CD14-positive monocyte (primary cell): ENCODE data around the gene STXBP6. TPM values are rescaled to one million over a fixed set of nuclear protein-coding genes. Genes with fewer than 3 reads are reported as not detected.

Experiments used
- DNase-seq, 3 donors: peaks; one replicate each; pipeline ENCODE4 v3.0.0-alpha.2; 2011 to 2022
- H2AFZ ChIP-seq: 2 replicates; pipeline ENCODE4 v1.6.0; 2012; ENCODE audit warnings: mild to moderate bottlenecking, low read depth, low read length, inconsistent platforms; ENCODE audit not compliant: insufficient read depth, poor library complexity, severe bottlenecking
- H3K27ac ChIP-seq, 2 donors: 1 replicate in 1 of 2; 2 replicates in 1 of 2; pipeline ENCODE4 v1.5.1; 2012 to 2013; ENCODE audit warnings: low read length in 2 of 2, control low read depth in 1 of 2, inconsistent platforms in 1 of 2, low read depth in 1 of 2, mild to moderate bottlenecking in 1 of 2
- H3K27me3 ChIP-seq, 2 donors: one replicate each; pipeline versions ENCODE4 v1.6.0 to v1.6.1; 2011 to 2013; ENCODE audit warnings: low read length in 2 of 2; ENCODE audit not compliant: control insufficient read depth in 2 of 2, insufficient read depth in 2 of 2
- H3K36me3 ChIP-seq, 2 donors: replicated peaks in 1 of 2; 1 replicate in 1 of 2; 2 replicates in 1 of 2; pipeline versions ENCODE4 v1.5.1 to v1.6.1; 2012 to 2013; ENCODE audit warnings: low read length in 2 of 2, control low read depth in 1 of 2, inconsistent platforms in 1 of 2, mild to moderate bottlenecking in 1 of 2; ENCODE audit not compliant: insufficient read depth in 2 of 2, control insufficient read depth in 1 of 2
- H3K4me1 ChIP-seq, 2 donors: 1 replicate in 1 of 2; 2 replicates in 1 of 2; pipeline versions ENCODE4 v1.5.1 to v1.6.1; 2012 to 2013; ENCODE audit warnings: low read length in 2 of 2, control low read depth in 1 of 2, inconsistent platforms in 1 of 2, mild to moderate bottlenecking in 1 of 2, moderate library complexity in 1 of 2; ENCODE audit not compliant: insufficient read depth in 2 of 2, control insufficient read depth in 1 of 2
- H3K4me2 ChIP-seq: replicated peaks from 2 replicates; pipeline ENCODE3; 2012; ENCODE audit warnings: low read length, moderate library complexity, mild to moderate bottlenecking; ENCODE audit not compliant: poor library complexity, severe bottlenecking; ENCODE audit errors: extremely low read depth
- H3K4me3 ChIP-seq, 3 experiments: fragments of 200-600 bp in 1 of 3; sonication (generic) in 1 of 3; replicated peaks in 1 of 3; 1 replicate in 2 of 3; 2 replicates in 1 of 3; pipeline ENCODE4 v1.5.1; 2011 to 2013; ENCODE audit warnings: low read length in 3 of 3, mild to moderate bottlenecking in 3 of 3, control low read depth in 2 of 3, low read depth in 2 of 3, inconsistent platforms in 1 of 3, moderate library complexity in 1 of 3
- H3K79me2 ChIP-seq: 2 replicates; pipeline ENCODE4 v1.6.0; 2012; ENCODE audit warnings: mild to moderate bottlenecking, control low read depth, inconsistent platforms, low read length, moderate library complexity; ENCODE audit not compliant: insufficient read depth
- H3K9ac ChIP-seq: 2 replicates; pipeline ENCODE4 v1.6.0; 2017; ENCODE audit warnings: low read length, mild to moderate bottlenecking; ENCODE audit not compliant: insufficient read depth, poor library complexity, severe bottlenecking
- H3K9me3 ChIP-seq, 2 donors: replicated peaks in 1 of 2; 1 replicate in 1 of 2; 2 replicates in 1 of 2; pipeline versions ENCODE4 v1.5.1 to v1.6.1; 2012 to 2013; ENCODE audit warnings: low read length in 2 of 2, control low read depth in 1 of 2; ENCODE audit not compliant: control insufficient read depth in 1 of 2, insufficient read depth in 1 of 2
- H4K20me1 ChIP-seq: 2 replicates; pipeline ENCODE4 v1.6.0; 2012; ENCODE audit warnings: mild to moderate bottlenecking, low read length, control low read depth, moderate library complexity; ENCODE audit not compliant: insufficient read depth
- H3K27ac Mint-ChIP-seq, 7 donors: one replicate each; pipeline ENCODE4 v1.8.0; 2020; ENCODE audit warnings: mild to moderate bottlenecking in 7 of 7, mixed read lengths in 7 of 7, moderate library complexity in 6 of 7, inconsistent platforms in 2 of 7
- H3K27me3 Mint-ChIP-seq, 3 donors: one replicate each; pipeline ENCODE4 v1.8.0; 2021 to 2022; ENCODE audit warnings: low read depth in 3 of 3, mild to moderate bottlenecking in 3 of 3, mixed read lengths in 3 of 3, moderate library complexity in 3 of 3, inconsistent platforms in 1 of 3
- H3K36me3 Mint-ChIP-seq, 2 donors: one replicate each; pipeline ENCODE4 v1.8.0; 2020; ENCODE audit warnings: mixed read lengths in 2 of 2, inconsistent platforms in 1 of 2, mild to moderate bottlenecking in 1 of 2
- H3K4me1 Mint-ChIP-seq: one replicate; pipeline ENCODE4 v1.8.0; 2020; ENCODE audit warnings: mild to moderate bottlenecking, mixed read lengths
- H3K4me3 Mint-ChIP-seq, 2 donors: one replicate each; pipeline ENCODE4 v1.8.0; 2020; ENCODE audit warnings: mild to moderate bottlenecking in 2 of 2, mixed read lengths in 2 of 2, moderate library complexity in 1 of 2
- H3K9me3 Mint-ChIP-seq, 7 donors: one replicate each; pipeline ENCODE4 v1.8.0; 2020 to 2022; ENCODE audit warnings: mixed read lengths in 7 of 7, mild to moderate bottlenecking in 6 of 7, moderate library complexity in 6 of 7, inconsistent platforms in 2 of 7
- CTCF ChIP-seq: fragments of 200-600 bp; IDR thresholded peaks from one replicate; pipeline ENCODE4 v1.8.0; 2022; ENCODE audit warnings: antibody characterized with exemption, mild to moderate bottlenecking
- WGBS: methylation state at CpG from one replicate; pipeline ENCODE4 v1.1.5; 2013; ENCODE audit warnings: missing lambda C conversion rate; ENCODE audit not compliant: insufficient coverage; 5-methylcytosine and 5-hydroxymethylcytosine counted together
- intact Hi-C, 2 donors: fragments of 100-400 bp; cut with micrococcal nuclease; formaldehyde crosslinking; loops; one replicate each; pipeline versions ENCODE4 v1.15.0 to v1.15.1; 2023
- polyA plus RNA-seq, 3 donors: library from polyadenylated mRNA; depleted of rRNA in 1 of 3; unstranded in 2 of 3; stranded (reverse) in 1 of 3; fragments of 300-500 nt in 2 of 3; fragments of >200 nt in 1 of 3; fragmentation: Illumina TruSeq in 2 of 3; gene quantifications; 1 replicate in 2 of 3; 2 replicates in 1 of 3; pipeline ENCODE4 v1.2.3, GENCODE V29; 2012 to 2021

The STXBP6 gene
- polyA plus RNA-seq, 3 donors: 0.05 to 0.25 (median 0.08) TPM

- Histone ChIP-seq H2AFZ (no peak overlapping the region), H3K4me2 (no peak overlapping the region), H3K27ac (no peak overlapping the region), H3K4me1 (no peaks in the 10 kb centered on the region), H3K9me3 (no peaks in the 10 kb centered on the region), H3K4me3 (no peak overlapping the region), H3K36me3 (no peaks in the 10 kb centered on the region), H3K27me3 (no peaks in the 10 kb centered on the region), H3K79me2 (no peaks in the 10 kb centered on the region), H3K9ac (no peak overlapping the region), H4K20me1 (no peaks in the 10 kb centered on the region)
- no peak for TF ChIP-seq CTCF
- intact Hi-C loops: no loop called here
- peaks cover 0 to 1% (median 0%) of the 10 kb centered on the region in 3 donors for H3K27me3 Mint-ChIP-seq
- DNase-seq: no peak
- H3K9me3 Mint-ChIP-seq: no peaks in the 10 kb centered on the region
- no peak overlapping the region for H3K4me3 Mint-ChIP-seq
- no peaks in the 10 kb centered on the region for H3K36me3 Mint-ChIP-seq
- WGBS: no CpG with 5 or more reads among the region's 2 CpGs
- no peak overlapping the region for H3K27ac Mint-ChIP-seq
- H3K4me1 Mint-ChIP-seq: no peaks in the 10 kb centered on the region
Measured at GRCh38 chr14:24960816-24961215, 89.1 kb downstream of the STXBP6 start.

- TF ChIP-seq CTCF: no peak
- no peaks in the 10 kb centered on the region for H4K20me1 ChIP-seq
- H3K9ac ChIP-seq: no peak overlapping the region
- H3K36me3 ChIP-seq: no peaks in the 10 kb centered on the region
- H3K4me2 ChIP-seq: no peak overlapping the region
- H3K79me2 ChIP-seq: no peaks in the 10 kb centered on the region
- Mint-ChIP-seq H3K27me3 (peaks cover 0 to 1% (median 0%) of the 10 kb centered on the region in 3 donors), H3K27ac (no peak overlapping the region), H3K36me3 (no peaks in the 10 kb centered on the region), H3K4me1 (no peaks in the 10 kb centered on the region), H3K9me3 (no peaks in the 10 kb centered on the region), H3K4me3 (no peak overlapping the region)
- no peak for DNase-seq
- H3K4me1 ChIP-seq: no peaks in the 10 kb centered on the region
- intact Hi-C loops: no loop called here
- no peaks in the 10 kb centered on the region for H3K9me3 ChIP-seq
- H3K27me3 ChIP-seq: no peaks in the 10 kb centered on the region
- no peak overlapping the region for H3K27ac ChIP-seq
- H3K4me3 ChIP-seq: no peak overlapping the region
- H2AFZ ChIP-seq: no peak overlapping the region
- 100% methylated on average over 1 of the region's 1 CpG for WGBS
Measured at GRCh38 chr14:24959791-24960331, 90.1 kb downstream of the STXBP6 start.
